ENCODE measurements around the gene PBXIP1. TPM values are rescaled to one million over a fixed set of nuclear protein-coding genes. Genes with fewer than 3 reads are reported as not detected.

Gene PBXIP1
- total and polyA plus RNA-seq, 2 of the 13 experiments (the other 11 are each of a cell fraction or from before 2014, with no cell fraction given), result 16.3 to 31.9 TPM

GRCh38 chr1:154972517-154973343 is 16.8 kb upstream of the PBXIP1 start (continued):
- no peak for TF ChIP-seq FOXM1 (CRISPR knock-in tag; IDR thresholded peaks at IDR 0.05)
- TF ChIP-seq HMGXB3 (CRISPR knock-in tag; IDR thresholded peaks at IDR 0.05; ENCODE audit: borderline replicate concordance), result no peak
- no peak for TF ChIP-seq STAG1 (CRISPR knock-in tag; IDR thresholded peaks at IDR 0.05)
- no peak; the same call in 1 of the 2 replicates for TF ChIP-seq ETV6 (CRISPR knock-in tag; conservative IDR thresholded peaks at IDR 0.05)
- TF ChIP-seq TBX2 (CRISPR knock-in tag; IDR thresholded peaks at IDR 0.05; ENCODE audit: borderline replicate concordance), result peak; percentile 68
- TF ChIP-seq HDAC6 (IDR thresholded peaks at IDR 0.05; ENCODE audit: low read depth, low read length), result no peak
- TF ChIP-seq ZNF615 (CRISPR knock-in tag; IDR thresholded peaks at IDR 0.05; ENCODE audit: borderline replicate concordance), result no peak; the same call in 1 of the 2 replicates
- TF ChIP-seq ZBTB43 (CRISPR knock-in tag; conservative IDR thresholded peaks at IDR 0.05), result 0 out of 2 replicates have a peak, but pooled peaks have one; percentile 45
- no peak for TF ChIP-seq SRY (CRISPR knock-in tag; IDR thresholded peaks at IDR 0.05)
- peak; percentile 60 to 69; a peak in 3 of 4 replicates for TF ChIP-seq POLR2A (IDR thresholded peaks at IDR 0.05; ENCODE audit: insufficient read depth in 1 of 2, low read depth in 2 of 2, low read length in 2 of 2)
- TF ChIP-seq ZBTB4 (CRISPR knock-in tag; IDR thresholded peaks at IDR 0.05; ENCODE audit: borderline replicate concordance), result no peak
- no peak for TF ChIP-seq NFE2L2 (IDR thresholded peaks at IDR 0.05; ENCODE audit: low read length)
- no peak for TF ChIP-seq ZNF251 (CRISPR knock-in tag; IDR thresholded peaks at IDR 0.05)
- TF ChIP-seq MXI1 (IDR thresholded peaks at IDR 0.05; ENCODE audit: borderline replicate concordance, low read depth, low read length), result no peak; the same call in 2 of the 3 replicates
- no peak for TF ChIP-seq ZNF775 (CRISPR knock-in tag; IDR thresholded peaks at IDR 0.05; ENCODE audit: borderline replicate concordance)
- no peak for TF ChIP-seq ATRX (CRISPR knock-in tag; IDR thresholded peaks at IDR 0.05; ENCODE audit: borderline replicate concordance)
- peak in 1 of 2 experiments; percentile 48; a peak in 1 of 4 replicates for TF ChIP-seq KLF16 (CRISPR knock-in tag; IDR thresholded peaks at IDR 0.05)
- TF ChIP-seq CCDC6 (CRISPR knock-in tag; IDR thresholded peaks at IDR 0.05), result no peak
- TF ChIP-seq SPEN (CRISPR knock-in tag; IDR thresholded peaks at IDR 0.05; ENCODE audit: low read depth), result peak; percentile 64; the same call in 1 of the 2 replicates
- TF ChIP-seq CBX1 (IDR thresholded peaks at IDR 0.05; ENCODE audit: low read depth), result no peak
- no peak for TF ChIP-seq ZZZ3 (CRISPR knock-in tag; IDR thresholded peaks at IDR 0.05; ENCODE audit: borderline replicate concordance)
